ENCODE measurements around the gene ERN1. TPM values are rescaled to one million over a fixed set of nuclear protein-coding genes. Genes with fewer than 3 reads are reported as not detected.

Gene ERN1
- total and polyA plus RNA-seq, 2 of the 8 experiments (the other 6 are each of a cell fraction or from before 2014, with no cell fraction given) = 1.8 to 3.9 TPM

DNA sequence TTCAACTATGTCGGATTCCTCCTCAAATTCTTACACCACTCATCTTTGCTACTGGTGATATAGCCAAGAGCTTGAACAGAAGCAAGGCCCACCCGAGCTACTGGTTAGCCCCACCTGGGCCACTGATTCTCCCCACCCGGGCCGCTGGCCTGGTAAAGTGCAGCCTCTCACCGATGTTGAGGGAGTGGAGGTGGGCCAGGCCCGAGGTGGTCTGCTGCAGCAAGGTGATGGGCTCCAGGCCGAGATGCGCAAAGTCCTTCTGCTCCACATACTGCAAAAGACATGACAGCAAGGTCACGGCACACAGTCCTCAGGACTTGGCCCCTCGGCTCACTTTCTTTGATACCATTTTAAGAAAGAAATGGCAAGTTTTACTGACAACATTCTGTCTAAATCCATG, 76.8 kb downstream of the ERN1 start:
- DNase-seq (ENCODE audit: low read depth in 1 of 2, low spot score in 2 of 2) (no peak), FAIRE-seq (no peak)
- Histone ChIP-seq H2BK5ac (ENCODE audit: low read depth, low read length) (no peak overlapping the region), H3K79me1 (ENCODE audit: low read depth, low read length) (no peaks in the 10 kb centered on the region), H3K27me3 (replicated peaks in 1 of 4; ENCODE audit: control insufficient read depth in 3 of 4, extremely low read depth in 1 of 4, insufficient read depth in 3 of 4, low read length in 3 of 4) (no peaks in the 10 kb centered on the region), H2BK20ac (ENCODE audit: low read length) (no peak overlapping the region), H4K5ac (ENCODE audit: insufficient read length, low read depth, low read length) (no peak overlapping the region), H2AK5ac (ENCODE audit: low read depth, low read length) (no peak overlapping the region), H2BK15ac (ENCODE audit: low read length) (no peak overlapping the region), H2BK12ac (ENCODE audit: low read depth, low read length) (no peak overlapping the region), H3K4me3 (ENCODE audit: extremely low read depth in 1 of 4, insufficient read depth in 2 of 4, low read depth in 3 of 4, low read length in 4 of 4) (no peak overlapping the region), H3K4ac (replicated peaks; ENCODE audit: insufficient read length, low read depth, low read length) (no peak overlapping the region), H2BK120ac (replicated peaks; ENCODE audit: low read depth, low read length) (no peak overlapping the region), H4K20me1 (replicated peaks in 1 of 2; ENCODE audit: control insufficient read depth in 1 of 2, insufficient read depth in 2 of 2, low read length in 2 of 2) (no peaks in the 10 kb centered on the region), H3K9me3 (ENCODE audit: insufficient read depth in 2 of 2, low read depth in 1 of 2, low read length in 1 of 2) (no peaks in the 10 kb centered on the region), H3K23me2 (ENCODE audit: low read depth, low read length) (no peaks in the 10 kb centered on the region), H3K4me2 (ENCODE audit: insufficient read depth in 1 of 2, low read depth in 2 of 2, low read length in 2 of 2) (no peak overlapping the region), H3K27ac (ENCODE audit: low read depth, low read length) (no peak overlapping the region), H3K36me3 (ENCODE audit: control insufficient read depth in 2 of 4, insufficient read depth in 4 of 4, low read length in 3 of 4) (no peaks in the 10 kb centered on the region), H3K18ac (ENCODE audit: extremely low read depth, low read length) (no peak overlapping the region), H4K8ac (ENCODE audit: extremely low read depth, insufficient read depth, low read length) (no peak overlapping the region), H2AFZ (ENCODE audit: low read length) (no peak overlapping the region), H3K56ac (replicated peaks; ENCODE audit: insufficient read length, low read depth, low read length) (no peak overlapping the region), H3K9ac (replicated peaks in 1 of 4; ENCODE audit: extremely low read depth in 1 of 4, low read depth in 3 of 4, low read length in 3 of 4) (no peak overlapping the region), H3K79me2 (ENCODE audit: control insufficient read depth in 1 of 2, insufficient read depth in 2 of 2, low read length in 2 of 2) (no peaks in the 10 kb centered on the region), H3K4me1 (replicated peaks in 1 of 4; ENCODE audit: control insufficient read depth in 3 of 4, insufficient read depth in 4 of 4, low read length in 3 of 4) (peaks cover 3 to 9% (median 6%) of the 10 kb centered on the region in 4 experiments), H4K91ac (replicated peaks; ENCODE audit: insufficient read length, low read length) (no peak overlapping the region), H3K14ac (ENCODE audit: insufficient read length) (no peak overlapping the region), H3K23ac (ENCODE audit: insufficient read length) (no peak overlapping the region)
- 92% methylated on average over 10 of the region's 10 CpGs; no CpG with 5 or more reads in 1 of the 2 experiments for WGBS, 2 experiments (ENCODE audit: extremely low coverage in 1 of 2, insufficient coverage in 1 of 2, insufficient read length in 1 of 2, insufficient replicate concordance in 2 of 2, low coverage in 1 of 2, low lambda C conversion rate in 2 of 2, missing lambda C conversion rate in 1 of 2)
- ChIA-PET CTCF (ENCODE audit: partially characterized antibody) (interaction anchor here (0.9 to 13.9 kb wide), 6 partner anchors 10 to 135 kb away, joined by 3 to 238 read pairs (median 8); partner anchors contain the start of gene ERN1), POLR2A (ENCODE audit: partially characterized antibody) (interaction anchor here (4.8 kb wide), 1 partner anchor 93 kb away, joined by 32 read pairs; no protein-coding TSS in a partner anchor)
- TF ChIP-seq KDM1A (IDR thresholded peaks at IDR 0.05; ENCODE audit: borderline replicate concordance, low read length) (no peak), RXRA (IDR thresholded peaks at IDR 0.05; ENCODE audit: insufficient read depth, low read depth, low read length) (no peak), BCL11A (IDR thresholded peaks at IDR 0.05; ENCODE audit: low read depth in 2 of 2, low read length in 2 of 2) (no peak), GTF2F1 (IDR thresholded peaks at IDR 0.05; ENCODE audit: borderline replicate concordance, low read depth, low read length) (no peak), KDM4A (IDR thresholded peaks at IDR 0.05; ENCODE audit: low read depth, low read length, severe bottlenecking) (no peak), SAP30 (IDR thresholded peaks at IDR 0.05; ENCODE audit: insufficient read depth, insufficient replicate concordance, low read length) (no peak), SP4 (IDR thresholded peaks at IDR 0.05; ENCODE audit: low read length) (no peak), SRF (IDR thresholded peaks at IDR 0.05; ENCODE audit: low read depth, low read length) (no peak), YY1 (IDR thresholded peaks at IDR 0.05; ENCODE audit: low read depth, low read length) (no peak), TBP (IDR thresholded peaks at IDR 0.05; ENCODE audit: low read depth, low read length) (no peak), KDM5A (IDR thresholded peaks at IDR 0.05; ENCODE audit: low read length) (no peak), MAFK (IDR thresholded peaks at IDR 0.05; ENCODE audit: low read depth, low read length) (no peak), BRCA1 (IDR thresholded peaks at IDR 0.05; ENCODE audit: low read depth, low read length) (no peak), RBBP5 (IDR thresholded peaks at IDR 0.05; ENCODE audit: borderline replicate concordance, low read depth, low read length) (no peak), CTBP2 (IDR thresholded peaks at IDR 0.05; ENCODE audit: borderline replicate concordance, insufficient read depth, insufficient read length, low read length) (no peak)
